Measurements from ENCODE around the gene ZFPL1. TPM values are rescaled to one million over a fixed set of nuclear protein-coding genes. Genes with fewer than 3 reads are reported as not detected.

The ZFPL1 gene
- total and polyA plus RNA-seq, 9 of the 15 experiments (the other 6 are each of a cell fraction or from before 2014, with no cell fraction given), result 3.7 to 37.5 (median 22.7) TPM

DNA sequence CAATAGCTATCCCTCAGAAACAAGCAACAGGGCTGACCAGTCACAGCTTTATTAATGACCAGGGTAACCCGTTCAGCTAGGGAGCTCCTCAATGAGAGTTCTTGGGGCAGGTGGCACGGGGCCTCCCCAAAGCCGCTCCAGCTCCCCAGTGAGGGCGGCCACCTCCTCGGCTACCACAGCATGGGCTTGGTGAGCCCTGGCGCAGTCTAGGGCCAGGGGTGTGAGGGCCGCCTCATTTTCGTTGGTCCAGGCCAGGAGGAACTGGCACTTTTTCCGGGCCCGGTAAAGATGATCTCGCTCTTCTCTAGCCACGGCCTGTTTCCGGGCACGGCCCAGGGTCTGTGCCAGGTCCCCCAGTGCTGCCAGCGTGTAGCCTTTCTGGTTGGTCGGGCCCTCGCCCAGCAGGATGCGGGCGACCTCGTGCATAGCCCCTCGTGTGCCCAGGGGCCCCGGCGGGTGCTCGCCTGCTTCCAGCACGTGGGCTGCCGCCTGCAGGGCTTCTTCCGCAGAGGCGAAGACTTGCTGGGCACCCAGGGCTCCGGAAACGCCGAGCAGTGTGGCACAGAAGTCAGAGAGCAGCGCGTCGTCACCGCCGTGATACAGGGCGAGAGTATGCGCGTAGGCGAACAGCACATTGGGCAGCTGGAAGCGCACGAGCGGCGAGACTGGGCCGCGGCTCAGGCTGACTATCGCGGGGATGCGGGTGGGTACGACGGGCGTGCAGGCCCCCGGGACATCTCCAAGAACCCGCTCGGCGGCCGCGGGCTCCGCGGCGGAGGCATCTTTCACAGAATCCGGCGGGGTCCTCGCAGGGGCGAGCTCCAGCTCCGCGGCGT is 32.6 kb downstream of the ZFPL1 start (continued):
- TF ChIP-seq MYC (IDR thresholded peaks at IDR 0.05; ENCODE audit: low read depth, low read length), result peak; percentile 39; the same call in 1 of the 2 replicates
- TF ChIP-seq MYC (CRISPR knock-in tag; IDR thresholded peaks at IDR 0.05; ENCODE audit: borderline replicate concordance, low read depth), result no peak
- TF ChIP-seq, protein P1, sequence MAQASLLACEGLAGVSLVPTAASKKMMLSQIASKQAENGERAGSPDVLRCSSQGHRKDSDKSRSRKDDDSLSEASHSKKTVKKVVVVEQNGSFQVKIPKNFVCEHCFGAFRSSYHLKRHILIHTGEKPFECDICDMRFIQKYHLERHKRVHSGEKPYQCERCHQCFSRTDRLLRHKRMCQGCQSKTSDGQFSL (CRISPR knock-in tag; IDR thresholded peaks at IDR 0.05), result no peak
- TF ChIP-seq, protein P1 (tag; IDR thresholded peaks at IDR 0.05), result no peak
- peak; percentile 25; the same call in 1 of the 2 replicates for TF ChIP-seq BHLHE40 (IDR thresholded peaks at IDR 0.05; ENCODE audit: low read length)
- TF ChIP-seq, protein P2, sequence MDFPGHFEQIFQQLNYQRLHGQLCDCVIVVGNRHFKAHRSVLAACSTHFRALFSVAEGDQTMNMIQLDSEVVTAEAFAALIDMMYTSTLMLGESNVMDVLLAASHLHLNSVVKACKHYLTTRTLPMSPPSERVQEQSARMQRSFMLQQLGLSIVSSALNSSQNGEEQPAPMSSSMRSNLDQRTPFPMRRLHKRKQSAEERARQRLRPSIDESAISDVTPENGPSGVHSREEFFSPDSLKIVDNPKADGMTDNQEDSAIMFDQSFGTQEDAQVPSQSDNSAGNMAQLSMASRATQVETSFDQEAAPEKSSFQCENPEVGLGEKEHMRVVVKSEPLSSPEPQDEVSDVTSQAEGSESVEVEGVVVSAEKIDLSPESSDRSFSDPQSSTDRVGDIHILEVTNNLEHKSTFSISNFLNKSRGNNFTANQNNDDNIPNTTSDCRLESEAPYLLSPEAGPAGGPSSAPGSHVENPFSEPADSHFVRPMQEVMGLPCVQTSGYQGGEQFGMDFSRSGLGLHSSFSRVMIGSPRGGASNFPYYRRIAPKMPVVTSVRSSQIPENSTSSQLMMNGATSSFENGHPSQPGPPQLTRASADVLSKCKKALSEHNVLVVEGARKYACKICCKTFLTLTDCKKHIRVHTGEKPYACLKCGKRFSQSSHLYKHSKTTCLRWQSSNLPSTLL (IDR thresholded peaks at IDR 0.05), result no peak
- TF ChIP-seq ETV6 (IDR thresholded peaks at IDR 0.05; ENCODE audit: borderline replicate concordance in 1 of 2, low read depth in 2 of 2, low read length in 1 of 2), result no peak
- TF ChIP-seq ETV6 (CRISPR knock-in tag; IDR thresholded peaks at IDR 0.05; ENCODE audit: borderline replicate concordance), result peak; percentile 80; the same call in 1 of the 2 replicates
- TF ChIP-seq, protein P3, sequence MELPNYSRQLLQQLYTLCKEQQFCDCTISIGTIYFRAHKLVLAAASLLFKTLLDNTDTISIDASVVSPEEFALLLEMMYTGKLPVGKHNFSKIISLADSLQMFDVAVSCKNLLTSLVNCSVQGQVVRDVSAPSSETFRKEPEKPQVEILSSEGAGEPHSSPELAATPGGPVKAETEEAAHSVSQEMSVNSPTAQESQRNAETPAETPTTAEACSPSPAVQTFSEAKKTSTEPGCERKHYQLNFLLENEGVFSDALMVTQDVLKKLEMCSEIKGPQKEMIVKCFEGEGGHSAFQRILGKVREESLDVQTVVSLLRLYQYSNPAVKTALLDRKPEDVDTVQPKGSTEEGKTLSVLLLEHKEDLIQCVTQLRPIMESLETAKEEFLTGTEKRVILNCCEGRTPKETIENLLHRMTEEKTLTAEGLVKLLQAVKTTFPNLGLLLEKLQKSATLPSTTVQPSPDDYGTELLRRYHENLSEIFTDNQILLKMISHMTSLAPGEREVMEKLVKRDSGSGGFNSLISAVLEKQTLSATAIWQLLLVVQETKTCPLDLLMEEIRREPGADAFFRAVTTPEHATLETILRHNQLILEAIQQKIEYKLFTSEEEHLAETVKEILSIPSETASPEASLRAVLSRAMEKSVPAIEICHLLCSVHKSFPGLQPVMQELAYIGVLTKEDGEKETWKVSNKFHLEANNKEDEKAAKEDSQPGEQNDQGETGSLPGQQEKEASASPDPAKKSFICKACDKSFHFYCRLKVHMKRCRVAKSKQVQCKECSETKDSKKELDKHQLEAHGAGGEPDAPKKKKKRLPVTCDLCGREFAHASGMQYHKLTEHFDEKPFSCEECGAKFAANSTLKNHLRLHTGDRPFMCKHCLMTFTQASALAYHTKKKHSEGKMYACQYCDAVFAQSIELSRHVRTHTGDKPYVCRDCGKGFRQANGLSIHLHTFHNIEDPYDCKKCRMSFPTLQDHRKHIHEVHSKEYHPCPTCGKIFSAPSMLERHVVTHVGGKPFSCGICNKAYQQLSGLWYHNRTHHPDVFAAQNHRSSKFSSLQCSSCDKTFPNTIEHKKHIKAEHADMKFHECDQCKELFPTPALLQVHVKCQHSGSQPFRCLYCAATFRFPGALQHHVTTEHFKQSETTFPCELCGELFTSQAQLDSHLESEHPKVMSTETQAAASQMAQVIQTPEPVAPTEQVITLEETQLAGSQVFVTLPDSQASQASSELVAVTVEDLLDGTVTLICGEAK (IDR thresholded peaks at IDR 0.05), result no peak
- TF ChIP-seq, protein P3 (CRISPR knock-in tag; IDR thresholded peaks at IDR 0.05), result peak; percentile 32; the same call in 1 of the 2 replicates
- TF ChIP-seq HNRNPK (IDR thresholded peaks at IDR 0.05; ENCODE audit: low read depth, low read length, poor library complexity, severe bottlenecking), result no peak
- TF ChIP-seq, protein P4, sequence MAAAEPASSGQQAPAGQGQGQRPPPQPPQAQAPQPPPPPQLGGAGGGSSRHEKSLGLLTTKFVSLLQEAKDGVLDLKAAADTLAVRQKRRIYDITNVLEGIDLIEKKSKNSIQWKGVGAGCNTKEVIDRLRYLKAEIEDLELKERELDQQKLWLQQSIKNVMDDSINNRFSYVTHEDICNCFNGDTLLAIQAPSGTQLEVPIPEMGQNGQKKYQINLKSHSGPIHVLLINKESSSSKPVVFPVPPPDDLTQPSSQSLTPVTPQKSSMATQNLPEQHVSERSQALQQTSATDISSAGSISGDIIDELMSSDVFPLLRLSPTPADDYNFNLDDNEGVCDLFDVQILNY (CRISPR knock-in tag; IDR thresholded peaks at IDR 0.05), result no peak; the same call in 1 of the 2 replicates

All from K562 (cell line).